PC-9 (cell line): ENCODE measurements around the gene NCAPH2.

Experiments used
- CTCF ChIP-seq: fragments of 200-600 bp; sonication (generic); conservative IDR thresholded peaks from 2 replicates; pipeline ENCODE4 v1.6.1; 2017; ENCODE audit warnings: mixed run types, antibody characterized with exemption, mild to moderate bottlenecking, moderate library complexity
- EZH2 ChIP-seq: fragments of 200-600 bp; sonication (generic); IDR thresholded peaks from 2 replicates; pipeline ENCODE4 v1.8.0; 2017; ENCODE audit warnings: antibody characterized with exemption, low read depth

- no peak for TF ChIP-seq CTCF
- TF ChIP-seq EZH2: no peak
These were observed 40.7 kb upstream of the NCAPH2 start for GRCh38 chr22:50467341-50467740.
